GM10248 (cell line): ENCODE measurements around the gene FBXO41.

Source experiments
- CTCF ChIA-PET: fragments of 300-600 bp; sonication (Branson Sonifier 250); formaldehyde crosslinking; extraction: SDS; loops from one replicate; lab custom pipeline; 2021; ENCODE audit warnings: antibody characterized with exemption; lab: Yijun Ruan, JAX
- POLR2A ChIA-PET: fragments of 350-650 bp; sonication (Branson Sonifier 250); formaldehyde crosslinking; extraction: SDS; loops from one replicate; lab custom pipeline; 2020; ENCODE audit warnings: antibody characterized with exemption; lab: Yijun Ruan, JAX
- DNase-seq: peaks from one replicate; pipeline ENCODE4 v3.0.0; 2012; ENCODE audit errors: extremely low spot score
- CTCF ChIP-seq: IDR thresholded peaks from 2 replicates; pipeline ENCODE4 v1.5.1; 2012; ENCODE audit warnings: mild to moderate bottlenecking, low read depth; ENCODE audit errors: extremely low read depth, missing control alignments, control extremely low read depth

The FBXO41 gene

GRCh38 chr2:73291461-73292315, 7.4 kb upstream of the FBXO41 start:
- CTCF ChIA-PET: interaction anchor here (0.9 to 4.6 kb wide), 12 partner anchors 11 to 115 kb away, joined by 3 to 35 read pairs (median 14); no protein-coding TSS in a partner anchor
- POLR2A ChIA-PET: no interaction called here
- no peak for TF ChIP-seq CTCF
- no peak for DNase-seq

- POLR2A ChIA-PET: no interaction called here
- CTCF ChIA-PET: interaction anchor here (0.8 to 4.6 kb wide), 23 partner anchors 9 to 114 kb away, joined by 3 to 35 read pairs (median 9); partner anchors contain the start of genes ALMS1, CCT7 and PRADC1
- peak; percentile 74 for DNase-seq
- no peak for TF ChIP-seq CTCF
These were observed 6.8 kb upstream of the FBXO41 start for GRCh38 chr2:73291093-73291460.

GRCh38 chr2:73290049-73290839, 6.0 kb upstream of the FBXO41 start:
- DNase-seq: peak; percentile 54

GRCh38 chr2:73289304-73289703, 5.0 kb upstream of the FBXO41 start:
- ChIA-PET CTCF (interaction anchor here (1.0 to 4.6 kb wide), 20 partner anchors 9 to 426 kb away, joined by 3 to 35 read pairs (median 10); partner anchors contain the start of genes ALMS1, CCT7, PRADC1 and RAB11FIP5), POLR2A (no interaction called here)
- TF ChIP-seq CTCF: no peak
- no peak for DNase-seq

More at GRCh38 chr2:73290049-73290839, 6.0 kb upstream of the FBXO41 start:
- peak; percentile 85 for TF ChIP-seq CTCF
- POLR2A ChIA-PET: no interaction called here
- CTCF ChIA-PET: interaction anchor here (0.6 to 4.6 kb wide), 31 partner anchors 10 to 298 kb away, joined by 3 to 35 read pairs (median 6); partner anchors contain the start of genes ALMS1, CCT7, PRADC1 and RAB11FIP5

GRCh38 chr2:73286134-73286655, 1.9 kb upstream of the FBXO41 start:
- CTCF ChIA-PET: interaction anchor here (1.0 to 1.8 kb wide), 2 partner anchors 16 to 73 kb away, joined by 3 to 5 read pairs; no protein-coding TSS in a partner anchor
- DNase-seq: no peak
- POLR2A ChIA-PET: no interaction called here
- no peak for TF ChIP-seq CTCF
